Measurements from ENCODE around the gene PALLD. TPM values are rescaled to one million over a fixed set of nuclear protein-coding genes. Genes with fewer than 3 reads are reported as not detected.
"Not testable (repeated sequence)": the region's sequence is repeated elsewhere in the genome, so short reads cannot be mapped to it uniquely, and the experiment has no call there.

PALLD gene
- total RNA-seq, 2 donors from 2014 or later = 92.7 to 138 TPM

GRCh38 chr4:168952821-168953246, 456.0 kb downstream of the PALLD start:
- intact Hi-C loops (cut with DNase I, micrococcal nuclease) = not testable (repeated sequence)
- peak; percentile 81 for ATAC-seq
- DNase-seq = peak; percentile 43 to 67

GRCh38 chr4:168955674-168956073, 458.8 kb downstream of the PALLD start:
- ATAC-seq = no peak
- no peak for DNase-seq
- intact Hi-C loops (cut with DNase I, micrococcal nuclease) = no loop called here

DNA sequence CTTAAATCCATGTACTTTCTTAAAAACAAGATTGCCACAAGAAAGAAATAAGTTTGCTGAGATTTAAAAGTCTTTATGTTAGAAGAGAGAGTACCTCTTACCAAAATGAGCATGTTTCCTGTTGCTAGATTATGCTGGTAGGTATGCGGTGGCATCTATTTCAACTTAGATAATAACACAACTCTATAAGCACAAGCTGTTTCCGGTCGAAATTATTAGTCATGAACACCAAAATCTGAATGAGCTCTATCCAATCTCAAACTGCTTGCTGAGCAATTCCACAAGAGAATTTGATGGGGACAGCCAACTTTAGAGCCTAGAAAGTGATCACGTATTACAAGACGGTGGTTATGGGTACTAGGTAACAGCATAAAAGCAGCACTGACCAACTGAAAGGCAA, 463.9 kb downstream of the PALLD start:
- DNase-seq (no peak), ATAC-seq (no peak)
- intact Hi-C loops (cut with DNase I, micrococcal nuclease) = no loop called here

GRCh38 chr4:168972596-168972995, 475.7 kb downstream of the PALLD start:
- DNase-seq (no peak), ATAC-seq (no peak)
- intact Hi-C loops (cut with DNase I, micrococcal nuclease) = no loop called here

Other genes with a start within 250 kb of the PALLD start
- 10 to 100 TPM; 76.1 to 98.5 TPM for gene DDX60, start 178.3 kb upstream of the PALLD start, total RNA-seq
- 10 to 100 TPM; 36.4 to 41.5 TPM for gene DDX60L, start 16.6 kb upstream of the PALLD start, total RNA-seq